ENCODE data around the gene WDFY1. TPM values are rescaled to one million over a fixed set of nuclear protein-coding genes. Genes with fewer than 3 reads are reported as not detected.
A peak's percentile ranks its signal among the peaks of the same experiment; 100 is the strongest.

The WDFY1 gene
- total and polyA plus RNA-seq, 9 of the 15 experiments (the other 6 are each of a cell fraction or from before 2014, with no cell fraction given): 5.4 to 27.6 (median 17.5) TPM

- TF ChIP-seq POLR3G (IDR thresholded peaks at IDR 0.05; ENCODE audit: extremely low read depth, insufficient read length, insufficient replicate concordance): no peak
- TF ChIP-seq FOXJ2 (tag; IDR thresholded peaks at IDR 0.05): no peak
- TF ChIP-seq STAT6 (CRISPR knock-in tag; IDR thresholded peaks at IDR 0.05): no peak
- TF ChIP-seq SRSF9 (IDR thresholded peaks at IDR 0.05; ENCODE audit: borderline replicate concordance, low read depth, low read length): no peak
- no peak for TF ChIP-seq POLR2AphosphoS2 (IDR thresholded peaks at IDR 0.05; ENCODE audit: low read length)
- peak; percentile 25 for TF ChIP-seq PCBP1 (IDR thresholded peaks at IDR 0.05; ENCODE audit: low read depth, low read length, poor library complexity, severe bottlenecking)
- TF ChIP-seq ZNF561 (CRISPR knock-in tag; conservative IDR thresholded peaks at IDR 0.05): no peak
- TF ChIP-seq FUS (optimal IDR thresholded peaks at IDR 0.05; ENCODE audit: low read depth, low read length): peak; percentile 37
- no peak for TF ChIP-seq NR4A1 (CRISPR knock-in tag; IDR thresholded peaks at IDR 0.05)
- no peak for TF ChIP-seq NR4A1 (tag; IDR thresholded peaks at IDR 0.05)
- TF ChIP-seq ZNF444 (CRISPR knock-in tag; IDR thresholded peaks at IDR 0.05): no peak
- no peak for TF ChIP-seq THRA (IDR thresholded peaks at IDR 0.05)
- TF ChIP-seq SUPT5H (IDR thresholded peaks at IDR 0.05): peak; percentile 71
- TF ChIP-seq ZNF507 (tag; conservative IDR thresholded peaks at IDR 0.05): no peak
- TF ChIP-seq ID3 (CRISPR knock-in tag; IDR thresholded peaks at IDR 0.05): no peak
- no peak for TF ChIP-seq ID3 (tag; IDR thresholded peaks at IDR 0.05)
- TF ChIP-seq SRSF3 (IDR thresholded peaks at IDR 0.05; ENCODE audit: insufficient read depth, low read length): no peak
- TF ChIP-seq TCF7L2 (IDR thresholded peaks at IDR 0.05; ENCODE audit: low read depth, low read length): no peak
- no peak for TF ChIP-seq CHD1 (IDR thresholded peaks at IDR 0.05; ENCODE audit: low read length)
- no peak for TF ChIP-seq PHB2 (IDR thresholded peaks at IDR 0.05; ENCODE audit: low read depth)
- no peak for TF ChIP-seq TSC22D4 (tag; IDR thresholded peaks at IDR 0.05)
- TF ChIP-seq MEF2D (tag; conservative IDR thresholded peaks at IDR 0.05; ENCODE audit: low read depth): no peak
- TF ChIP-seq TRIM25 (IDR thresholded peaks at IDR 0.05; ENCODE audit: borderline replicate concordance): no peak
- no peak for TF ChIP-seq SAFB2 (IDR thresholded peaks at IDR 0.05; ENCODE audit: borderline replicate concordance, low read depth, low read length, severe bottlenecking)
These were observed at the start of gene WDFY1 (continued) for GRCh38 chr2:223944703-223945531.

Data from K562 (cell line).